Measurements from ENCODE around the gene HEYL. TPM values are rescaled to one million over a fixed set of nuclear protein-coding genes. Genes with fewer than 3 reads are reported as not detected.

Gene HEYL
- total RNA-seq, 1 donor from 2014 or later, result 1.3 TPM

DNA sequence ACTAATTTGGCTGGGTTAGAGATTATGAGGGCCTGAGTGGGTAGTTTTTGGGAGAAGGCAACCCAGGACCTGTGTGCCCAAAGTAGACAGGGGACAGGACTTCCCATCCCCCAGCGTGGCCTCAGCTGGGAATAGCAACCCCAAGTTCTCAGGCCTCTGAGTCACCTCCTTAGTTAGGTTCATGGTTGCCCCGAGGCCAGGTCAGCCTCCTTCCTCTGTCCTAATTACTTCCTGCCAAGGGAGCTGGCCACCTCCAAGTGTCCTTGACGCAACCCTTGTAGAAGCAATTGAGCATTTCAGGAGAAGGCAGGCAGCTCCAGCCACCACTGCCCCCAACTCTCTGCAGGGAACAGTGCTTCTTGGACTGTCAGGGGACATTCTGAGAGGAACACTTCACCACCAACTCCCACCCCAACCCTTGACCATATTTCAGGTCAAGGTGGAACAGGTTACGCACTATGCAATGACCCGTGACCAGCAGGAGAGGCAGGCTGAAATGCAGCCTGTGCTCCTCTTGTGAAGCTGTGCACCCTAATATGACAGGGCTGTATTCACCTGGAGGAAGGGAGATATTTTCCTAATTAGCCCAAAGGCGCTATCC is 37.6 kb upstream of the HEYL start:
- no peak for DNase-seq (ENCODE audit: low read depth)

DNA sequence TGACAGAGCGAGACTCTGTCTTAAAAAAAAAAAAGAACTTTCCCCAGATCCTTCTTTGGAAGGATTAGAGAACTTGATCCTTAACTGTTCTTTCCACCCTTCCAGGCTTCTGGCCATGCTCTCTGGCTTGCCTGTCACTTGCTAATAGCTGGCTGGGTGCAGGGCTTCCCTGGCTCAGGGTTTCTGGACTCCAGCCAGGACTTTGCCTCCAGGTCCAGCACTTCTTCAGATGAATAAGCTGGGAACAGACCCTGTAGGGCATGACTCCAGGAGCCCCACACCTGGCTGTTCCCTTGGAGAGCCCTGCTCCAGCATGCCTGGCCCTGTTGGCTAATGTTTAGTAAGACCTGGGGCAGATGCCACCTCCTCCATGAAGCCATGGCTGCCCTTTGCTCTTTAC is 35.8 kb upstream of the HEYL start:
- no peak for DNase-seq (ENCODE audit: low read depth)
- TF ChIP-seq, protein P1, sequence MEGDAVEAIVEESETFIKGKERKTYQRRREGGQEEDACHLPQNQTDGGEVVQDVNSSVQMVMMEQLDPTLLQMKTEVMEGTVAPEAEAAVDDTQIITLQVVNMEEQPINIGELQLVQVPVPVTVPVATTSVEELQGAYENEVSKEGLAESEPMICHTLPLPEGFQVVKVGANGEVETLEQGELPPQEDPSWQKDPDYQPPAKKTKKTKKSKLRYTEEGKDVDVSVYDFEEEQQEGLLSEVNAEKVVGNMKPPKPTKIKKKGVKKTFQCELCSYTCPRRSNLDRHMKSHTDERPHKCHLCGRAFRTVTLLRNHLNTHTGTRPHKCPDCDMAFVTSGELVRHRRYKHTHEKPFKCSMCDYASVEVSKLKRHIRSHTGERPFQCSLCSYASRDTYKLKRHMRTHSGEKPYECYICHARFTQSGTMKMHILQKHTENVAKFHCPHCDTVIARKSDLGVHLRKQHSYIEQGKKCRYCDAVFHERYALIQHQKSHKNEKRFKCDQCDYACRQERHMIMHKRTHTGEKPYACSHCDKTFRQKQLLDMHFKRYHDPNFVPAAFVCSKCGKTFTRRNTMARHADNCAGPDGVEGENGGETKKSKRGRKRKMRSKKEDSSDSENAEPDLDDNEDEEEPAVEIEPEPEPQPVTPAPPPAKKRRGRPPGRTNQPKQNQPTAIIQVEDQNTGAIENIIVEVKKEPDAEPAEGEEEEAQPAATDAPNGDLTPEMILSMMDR (conservative IDR thresholded peaks at IDR 0.05; ENCODE audit: low read depth, low read length), result no peak
- H3K4me3 ChIP-seq (ENCODE audit: low read depth, low read length), result no peak overlapping the region

More for the DNA sequence above, 37.6 kb upstream of the HEYL start:
- H3K4me3 ChIP-seq (ENCODE audit: low read depth, low read length), result no peak overlapping the region
- TF ChIP-seq, protein P1 (conservative IDR thresholded peaks at IDR 0.05; ENCODE audit: low read depth, low read length), result no peak

DNA sequence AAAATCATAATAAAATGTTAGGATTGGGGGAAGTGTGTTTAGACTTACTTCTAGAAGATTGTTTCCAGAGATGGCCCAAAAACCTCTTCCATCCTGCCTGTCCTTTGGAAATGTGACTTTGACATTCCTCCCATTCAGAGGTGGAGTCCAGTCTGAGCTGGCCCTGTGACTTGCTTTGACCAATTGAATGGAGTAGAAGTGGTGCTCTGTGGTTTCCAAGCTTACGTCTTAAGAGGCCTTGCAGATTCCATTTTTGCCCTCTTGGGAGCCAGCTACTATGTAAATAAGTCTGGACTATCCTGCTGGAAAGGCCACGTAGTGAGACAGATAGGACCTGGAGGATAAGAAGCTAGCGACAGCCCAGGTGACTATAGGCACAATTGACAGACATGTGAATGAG is 33.8 kb upstream of the HEYL start:
- no peak for DNase-seq (ENCODE audit: low read depth)
- no peak overlapping the region for H3K4me3 ChIP-seq (ENCODE audit: low read depth, low read length)
- TF ChIP-seq, protein P1 (conservative IDR thresholded peaks at IDR 0.05; ENCODE audit: low read depth, low read length), result no peak

DNA sequence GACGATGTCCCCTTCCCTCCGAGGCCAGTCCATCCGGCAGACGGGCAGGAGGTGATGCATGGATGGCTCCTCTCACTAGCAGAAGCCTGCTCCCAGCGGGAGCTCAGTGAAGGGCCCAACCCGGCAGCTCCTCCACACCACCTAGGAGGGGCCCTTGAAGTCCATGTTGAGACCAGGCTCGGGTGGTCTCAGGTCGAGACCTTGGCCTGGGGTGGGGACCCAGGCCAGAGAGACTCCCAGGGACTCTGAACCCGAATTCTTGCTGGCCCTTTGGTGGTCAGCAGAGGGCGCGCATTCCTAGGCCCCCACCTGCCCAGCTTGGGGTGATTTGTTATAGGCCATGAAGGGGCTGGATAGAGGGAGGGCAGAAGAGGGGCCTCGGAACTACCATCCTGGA is 33.1 kb upstream of the HEYL start:
- TF ChIP-seq, protein P1 (conservative IDR thresholded peaks at IDR 0.05; ENCODE audit: low read depth, low read length), result peak; percentile 59
- no peak for DNase-seq (ENCODE audit: low read depth)
- peak overlapping the region; percentile 45 for H3K4me3 ChIP-seq (ENCODE audit: low read depth, low read length)

DNA sequence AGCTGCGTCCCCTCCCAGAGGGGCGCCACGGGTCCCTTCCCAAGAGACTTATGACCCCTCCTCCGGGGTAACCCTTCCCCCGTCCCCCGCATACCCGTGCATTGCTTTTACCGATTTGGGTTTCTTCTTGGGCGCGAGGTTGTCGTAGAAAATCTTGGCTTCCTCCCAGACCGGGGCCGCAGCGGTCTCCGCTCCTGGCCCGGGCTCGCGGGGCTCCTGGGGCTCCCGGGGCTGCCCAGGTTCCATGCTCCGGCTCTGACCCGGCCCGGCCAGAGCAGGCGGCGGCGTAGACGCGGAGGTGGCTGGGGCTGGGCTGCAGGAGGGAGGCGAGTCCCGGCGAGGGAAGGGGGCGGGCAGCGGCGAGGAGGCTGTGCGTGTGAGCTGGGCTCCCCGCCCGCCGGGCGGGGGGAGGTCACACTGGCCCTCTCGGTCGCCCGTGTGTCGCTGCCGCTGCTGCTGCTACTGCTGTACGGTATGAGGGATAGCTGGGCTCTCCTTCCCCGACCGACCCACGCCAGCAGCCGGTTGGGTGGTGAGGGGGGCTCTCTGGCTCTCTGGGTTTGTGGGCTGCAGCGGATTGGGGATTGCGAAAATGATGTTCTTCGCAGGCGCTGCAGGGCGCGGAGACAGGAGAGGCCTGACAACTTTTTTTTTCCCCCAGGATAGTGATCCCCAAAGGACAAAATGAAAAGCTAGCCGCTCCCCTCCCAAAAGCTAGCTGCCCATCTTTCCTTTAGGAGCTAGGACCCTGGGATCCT is 32.5 kb upstream of the HEYL start, which contains the start of gene NT5C1A:
NT5C1A (minus strand) TSS at position 315 of the 758 bp plus-strand sequence; CDS start at position 246, 69 bp downstream.
- peak within 1 kb of the TSS; percentile 45 for H3K4me3 ChIP-seq (ENCODE audit: low read depth, low read length)
- TF ChIP-seq, protein P1 (conservative IDR thresholded peaks at IDR 0.05; ENCODE audit: low read depth, low read length), result no peak
- DNase-seq (ENCODE audit: low read depth), result no peak

DNA sequence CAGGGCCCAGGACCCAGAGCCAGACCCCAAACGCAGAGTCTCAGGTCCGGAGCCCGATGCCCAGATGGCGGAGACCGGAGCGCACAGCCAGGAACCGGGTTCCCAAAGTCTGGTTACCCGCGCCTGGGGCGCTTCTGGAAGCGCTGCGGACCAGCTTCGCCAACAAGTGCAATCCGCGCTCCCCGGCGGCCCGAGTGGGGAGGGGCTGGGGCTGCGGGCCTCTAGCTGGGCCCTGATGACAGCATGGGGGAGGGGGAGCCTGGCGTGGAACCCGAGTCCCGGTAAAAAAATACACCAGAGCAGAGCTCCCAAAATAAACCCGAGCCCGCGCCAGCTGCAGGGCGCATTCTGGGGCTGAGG is 32.0 kb upstream of the HEYL start:
- no peak for DNase-seq (ENCODE audit: low read depth)
- TF ChIP-seq, protein P1 (conservative IDR thresholded peaks at IDR 0.05; ENCODE audit: low read depth, low read length), result no peak
- H3K4me3 ChIP-seq (ENCODE audit: low read depth, low read length), result peak overlapping the region; percentile 45
